ENCODE measurements around the gene VAT1L. TPM values are rescaled to one million over a fixed set of nuclear protein-coding genes. Genes with fewer than 3 reads are reported as not detected.
"Not testable (repeated sequence)": the region's sequence is repeated elsewhere in the genome, so short reads cannot be mapped to it uniquely, and the experiment has no call there.

VAT1L gene
- total RNA-seq, 1 experiment from 2014 or later: not detected

DNA sequence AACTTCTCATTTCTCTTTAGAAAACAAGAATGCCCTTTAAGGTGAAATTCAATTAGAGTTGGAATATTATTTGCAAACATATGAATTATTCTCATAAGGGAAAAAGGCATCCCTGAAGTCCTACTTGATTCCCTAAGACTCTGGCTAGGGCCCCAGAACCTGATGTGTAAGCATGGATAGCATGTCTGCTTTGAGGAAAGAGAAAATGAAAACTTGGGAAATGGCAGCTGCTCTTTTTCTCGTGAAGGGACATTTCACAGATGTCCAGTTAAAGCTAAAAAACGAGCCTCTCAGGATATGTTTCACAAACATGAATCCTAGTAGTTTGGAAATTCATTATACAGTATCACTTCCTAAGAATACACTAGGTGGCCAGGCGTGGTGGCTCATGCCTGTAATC is 121.7 kb downstream of the VAT1L start:
- DNase-seq (ENCODE audit: low read depth): no peak

DNA sequence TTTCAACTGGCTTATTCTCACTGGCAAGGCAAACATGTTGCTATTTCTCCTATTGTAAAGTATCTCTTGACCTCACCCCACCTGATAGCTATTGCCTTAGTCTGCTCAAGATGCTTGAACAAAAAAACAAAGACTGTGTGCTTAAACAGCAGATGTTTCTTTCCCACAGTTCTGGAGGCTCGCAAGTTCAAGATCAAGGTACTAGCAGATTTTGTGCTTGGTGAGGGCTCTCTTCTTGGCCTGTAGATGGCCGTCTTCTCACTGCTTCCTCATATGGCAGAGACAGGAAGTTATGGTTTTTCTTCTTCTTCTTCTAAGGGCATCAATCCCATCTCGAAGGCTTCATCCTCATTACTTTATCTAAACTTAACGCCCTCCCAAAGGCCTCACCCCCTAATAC is 124.3 kb downstream of the VAT1L start:
- DNase-seq (ENCODE audit: low read depth): no peak

DNA sequence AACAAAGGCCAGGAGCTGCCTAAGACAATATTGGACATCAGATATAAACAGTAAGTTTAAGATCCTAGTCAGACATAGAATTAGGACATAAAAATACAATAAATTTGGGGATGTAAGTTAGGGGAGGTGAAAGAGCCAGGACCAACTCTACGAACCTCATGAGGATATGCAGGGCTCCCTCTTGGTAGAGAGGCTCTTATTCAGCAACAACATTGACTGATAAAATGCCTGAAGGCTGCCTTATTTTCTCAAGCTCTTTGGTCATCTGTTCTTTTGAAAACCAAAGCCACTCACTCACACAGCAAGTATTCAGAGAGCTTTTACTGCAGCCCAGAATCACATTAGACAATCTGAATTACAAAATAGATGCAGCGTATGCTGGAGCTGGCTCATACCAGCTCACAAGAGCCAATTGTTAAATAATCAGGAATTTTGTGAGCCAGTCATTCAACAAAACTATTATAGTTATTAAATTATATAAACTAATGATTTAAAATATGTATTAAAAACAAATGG is 125.4 kb downstream of the VAT1L start:
- DNase-seq (ENCODE audit: low read depth): no peak

DNA sequence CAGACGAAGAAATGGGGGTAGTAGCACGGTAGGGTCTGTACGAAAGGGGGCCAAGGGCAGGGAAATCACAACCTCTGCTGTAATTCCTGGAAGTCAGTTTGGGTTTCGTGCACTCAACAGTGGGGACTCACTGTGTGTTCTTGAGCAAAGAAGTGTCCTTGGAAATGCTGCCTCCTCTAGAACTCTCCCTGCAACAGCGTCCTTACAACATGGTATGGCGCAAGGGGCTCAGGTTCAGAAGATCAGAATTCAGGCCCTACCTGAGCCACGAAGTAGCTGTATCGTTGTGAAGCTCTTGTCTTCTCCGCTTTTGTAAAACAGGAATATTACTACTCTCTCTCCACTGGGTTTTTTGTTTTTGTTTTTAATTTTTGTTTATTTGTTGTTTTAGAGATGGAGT is 127.7 kb downstream of the VAT1L start:
- no peak for DNase-seq (ENCODE audit: low read depth)

DNA sequence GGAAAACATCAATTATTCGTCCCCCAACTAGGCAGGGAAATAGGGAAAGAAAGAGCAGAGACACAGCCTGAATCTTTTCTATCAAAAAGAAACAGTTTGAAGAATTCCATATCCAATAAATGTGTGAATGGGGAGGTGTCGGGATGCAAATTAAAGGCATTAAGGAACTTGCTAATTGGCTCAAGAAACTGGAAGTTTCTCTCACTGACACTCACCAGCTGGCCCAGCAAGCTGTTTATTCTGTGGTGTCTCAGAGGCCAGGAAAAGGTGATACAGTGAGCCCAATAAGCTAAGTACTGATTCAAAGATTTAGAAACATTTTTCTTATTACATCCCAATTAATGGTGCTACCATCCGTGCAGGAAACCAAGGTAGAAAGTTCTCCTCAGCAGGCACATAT is 129.6 kb downstream of the VAT1L start:
- DNase-seq (ENCODE audit: low read depth): no peak

DNA sequence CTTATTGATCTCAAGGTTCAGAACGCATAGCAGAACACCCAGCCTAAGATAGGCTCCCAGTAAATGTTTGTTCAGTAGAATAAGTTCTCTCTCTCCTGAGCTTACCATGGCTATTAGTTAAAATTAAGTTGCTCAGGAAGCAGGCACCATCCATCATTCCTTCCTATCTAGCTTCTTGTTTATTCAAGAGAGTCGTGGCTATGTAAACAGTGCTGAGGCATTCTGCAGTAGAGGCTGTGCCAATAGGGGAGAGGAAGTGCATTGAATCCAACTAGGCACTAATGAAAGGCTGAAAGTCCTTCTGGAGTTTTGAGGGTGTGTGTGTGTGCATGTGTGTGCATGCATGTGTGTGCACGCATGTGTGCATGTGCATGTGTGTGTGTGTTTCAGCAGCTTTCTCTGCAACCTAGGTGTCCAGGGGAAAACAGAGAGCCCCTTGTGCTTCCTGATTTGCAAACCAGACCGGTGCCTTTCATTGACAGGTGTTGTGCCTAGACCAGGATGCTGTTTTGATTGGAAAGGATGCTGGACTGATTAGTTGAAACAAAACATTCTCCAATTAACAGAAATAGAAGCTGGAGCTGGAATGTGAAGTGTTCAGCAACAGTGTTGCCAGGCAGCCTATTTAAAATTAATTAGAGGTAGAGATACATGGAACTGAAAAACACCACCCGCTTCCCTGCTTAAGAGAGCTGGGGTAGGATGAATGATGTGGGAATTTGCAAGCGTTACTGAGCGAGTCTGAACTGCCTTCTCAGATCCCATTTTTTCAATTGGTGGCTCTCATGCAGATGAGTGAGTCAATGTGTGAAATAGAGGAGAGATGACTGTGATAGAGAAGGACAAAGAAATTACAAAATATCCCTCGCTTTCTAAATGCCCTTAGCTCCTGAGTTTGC is 130.7 kb downstream of the VAT1L start:
- no peak for DNase-seq (ENCODE audit: low read depth)

DNA sequence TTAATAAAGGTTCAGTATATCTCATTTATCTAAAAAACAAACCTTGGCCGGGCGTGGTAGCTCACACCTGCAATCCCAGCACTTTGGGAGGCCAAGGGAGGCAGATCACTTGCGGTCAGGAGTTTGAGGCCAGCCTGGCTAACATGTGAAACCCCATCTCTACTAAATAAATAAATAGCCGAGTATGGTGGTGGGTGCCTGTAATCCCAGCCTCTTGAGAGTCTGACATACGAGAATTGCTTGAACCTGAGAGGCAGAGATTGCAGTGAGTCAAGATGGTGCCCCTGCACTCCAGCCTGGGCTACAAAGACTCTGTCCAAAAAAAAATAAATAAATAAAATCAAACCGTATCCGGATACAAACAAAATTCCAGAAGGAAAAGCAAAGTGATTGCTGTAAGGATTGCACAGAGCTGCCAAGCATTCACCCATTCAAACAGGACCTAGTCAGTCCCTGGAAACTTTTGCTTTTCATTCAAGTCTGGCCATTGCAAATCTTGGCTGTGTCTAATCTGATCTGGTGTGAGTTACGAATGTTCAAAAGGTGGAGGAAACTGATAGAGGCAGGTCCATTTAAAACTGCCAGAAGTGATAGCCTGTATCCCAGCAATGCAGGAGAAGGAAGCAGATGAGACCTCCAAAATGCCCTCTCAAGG is 131.5 kb downstream of the VAT1L start:
- DNase-seq (ENCODE audit: low read depth): no peak

DNA sequence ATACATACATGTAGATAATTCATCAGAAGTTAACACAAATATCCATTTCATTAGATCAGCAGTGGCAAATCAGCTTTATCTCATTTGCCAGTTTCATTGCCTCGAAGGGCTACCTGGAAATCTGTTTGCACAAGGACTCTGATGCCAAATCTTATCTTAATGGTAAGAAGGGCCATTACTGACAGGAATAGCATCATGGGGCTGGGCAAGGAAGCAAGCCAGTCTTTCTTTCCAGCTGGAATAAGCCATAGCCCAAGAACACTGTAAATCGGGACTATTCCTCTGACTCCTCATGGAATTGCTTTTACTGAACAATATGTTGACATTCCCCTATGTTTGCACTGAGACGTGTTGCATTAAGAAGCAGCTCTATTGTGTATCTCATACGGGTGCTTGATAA is 132.6 kb downstream of the VAT1L start:
- DNase-seq (ENCODE audit: low read depth): no peak

DNA sequence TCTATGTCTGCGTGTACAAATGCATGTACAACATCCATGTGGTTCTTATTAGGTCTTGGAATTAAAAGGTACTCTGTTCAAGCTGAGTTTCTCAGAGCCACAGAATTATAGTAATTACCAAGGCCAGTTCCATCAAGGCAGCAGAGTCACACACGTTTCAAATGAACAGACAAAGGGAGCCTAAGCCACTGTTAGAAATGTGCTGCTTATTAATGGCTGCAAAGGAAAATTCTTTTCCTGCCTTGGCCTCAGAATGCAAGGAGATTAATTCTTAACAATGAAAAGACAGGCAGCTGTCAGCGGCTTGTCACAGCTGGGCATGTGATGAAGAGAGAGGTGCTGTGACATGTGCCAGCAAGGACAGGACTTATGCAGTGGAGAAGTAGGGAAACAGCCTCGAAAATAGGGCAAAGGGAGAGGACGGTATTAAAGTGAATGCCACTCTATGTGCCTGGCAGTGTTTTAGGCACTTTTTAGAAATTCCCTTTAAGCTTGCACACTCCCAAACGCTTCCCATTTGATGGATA is 133.9 kb downstream of the VAT1L start:
- no peak for DNase-seq (ENCODE audit: low read depth)

DNA sequence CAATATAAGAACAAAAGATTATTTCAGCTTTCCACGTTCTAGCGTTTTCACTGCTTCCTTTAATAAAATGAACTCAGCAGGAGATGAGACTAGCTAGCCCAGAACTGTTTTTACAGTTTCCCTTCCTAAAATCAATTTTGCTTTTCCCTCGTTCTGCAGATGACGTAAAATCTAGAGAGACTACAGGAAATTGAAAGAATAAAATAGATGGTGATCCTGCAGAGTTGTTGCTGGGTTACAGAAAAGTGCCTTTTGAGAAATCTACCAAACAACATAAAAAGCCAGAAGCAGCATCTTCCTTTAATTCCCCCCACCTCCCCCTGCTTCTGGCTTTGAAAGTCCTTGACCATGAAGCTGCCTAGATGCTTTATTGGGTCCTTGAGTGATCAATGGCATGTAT is 137.2 kb downstream of the VAT1L start:
- no peak for DNase-seq (ENCODE audit: low read depth)

DNA sequence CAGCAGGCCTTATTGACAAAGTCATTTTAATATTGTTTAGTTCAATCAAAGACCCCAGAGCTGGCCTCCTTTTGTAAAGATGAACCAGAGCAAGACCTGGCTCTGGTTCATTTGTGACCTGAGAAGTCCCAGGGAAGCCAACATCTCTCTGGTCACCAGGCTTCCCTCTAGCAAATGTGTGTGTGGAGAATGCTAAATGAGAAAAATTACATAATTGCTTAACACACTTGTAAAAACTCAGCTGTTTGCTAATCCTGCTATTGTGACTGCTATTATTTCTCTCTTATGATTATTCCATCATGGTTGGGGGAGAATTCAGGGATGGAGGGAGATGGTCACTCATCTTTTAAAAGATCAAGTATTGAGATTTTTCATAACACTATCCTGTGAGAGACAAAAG is 139.7 kb downstream of the VAT1L start:
- no peak for DNase-seq (ENCODE audit: low read depth)

DNA sequence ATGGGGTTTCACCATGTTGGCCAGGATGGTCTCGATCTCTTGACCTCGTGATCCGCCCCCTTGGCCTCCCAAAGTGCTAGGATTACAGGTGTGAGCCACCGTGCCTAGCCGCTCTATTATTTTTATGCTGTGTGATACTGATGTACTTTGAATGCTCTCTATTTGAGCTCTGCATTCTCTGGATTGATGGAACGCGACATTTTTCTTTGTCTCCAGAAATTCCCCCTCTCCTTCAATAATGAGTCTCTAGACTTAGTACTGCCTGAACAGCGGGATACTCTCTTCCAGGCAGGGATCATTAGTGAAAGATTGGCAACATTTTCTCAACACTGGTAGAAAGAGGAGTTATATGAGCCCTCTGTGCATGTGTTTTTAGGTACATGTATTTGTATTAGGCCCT is 140.6 kb downstream of the VAT1L start:
- no peak for DNase-seq (ENCODE audit: low read depth)

DNA sequence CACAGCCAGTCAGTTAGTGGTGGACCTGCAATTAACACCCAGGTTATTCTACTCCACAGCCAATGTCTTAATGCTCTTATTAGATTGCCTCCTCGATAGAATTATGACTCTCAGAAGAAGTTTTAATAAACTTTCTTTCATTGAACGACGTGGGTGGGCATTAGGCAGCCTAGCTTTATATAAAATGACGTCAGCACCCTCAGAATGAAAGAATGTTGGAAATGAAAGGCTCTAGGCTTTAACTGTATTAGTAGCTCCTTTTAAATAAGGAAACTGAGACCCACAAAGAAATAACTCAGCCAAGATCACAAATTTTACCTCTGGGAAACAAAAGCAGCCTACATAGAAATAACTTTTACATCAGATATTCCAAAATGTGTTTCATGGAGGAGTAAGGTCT is 142.7 kb downstream of the VAT1L start:
- DNase-seq (ENCODE audit: low read depth): no peak

DNA sequence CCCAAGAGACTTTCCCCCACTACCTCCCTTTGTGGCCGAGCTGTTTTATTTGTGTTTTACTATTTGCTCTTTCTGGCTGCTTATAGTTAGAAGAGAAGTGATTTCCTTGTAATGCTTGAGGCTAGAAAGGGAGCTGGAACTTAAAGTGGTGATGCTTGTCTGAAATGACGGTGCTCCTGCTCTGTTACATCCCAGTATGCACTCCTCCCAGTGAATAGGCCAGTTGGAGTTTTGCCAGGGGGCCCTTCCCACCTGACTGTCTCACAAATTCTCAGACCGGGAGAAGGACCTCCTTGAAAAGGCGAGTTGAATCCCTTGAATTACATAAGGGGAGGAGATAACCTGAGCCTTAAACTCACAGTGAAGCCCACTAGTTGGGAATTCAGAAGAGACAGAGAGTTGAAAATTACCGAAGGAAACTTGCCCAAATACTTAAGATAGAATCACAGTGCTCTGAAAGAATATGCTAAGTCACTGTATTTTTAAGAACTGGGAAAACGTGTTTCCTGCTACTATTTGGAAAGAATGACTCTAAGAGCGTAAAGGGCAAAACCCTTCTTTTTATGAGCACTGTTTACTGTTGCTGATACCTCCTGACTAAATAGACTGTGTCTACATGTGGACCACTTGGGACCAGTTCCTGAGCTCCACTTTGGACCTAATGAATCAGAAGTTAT is 149.2 kb downstream of the VAT1L start:
- DNase-seq (ENCODE audit: low read depth): no peak

DNA sequence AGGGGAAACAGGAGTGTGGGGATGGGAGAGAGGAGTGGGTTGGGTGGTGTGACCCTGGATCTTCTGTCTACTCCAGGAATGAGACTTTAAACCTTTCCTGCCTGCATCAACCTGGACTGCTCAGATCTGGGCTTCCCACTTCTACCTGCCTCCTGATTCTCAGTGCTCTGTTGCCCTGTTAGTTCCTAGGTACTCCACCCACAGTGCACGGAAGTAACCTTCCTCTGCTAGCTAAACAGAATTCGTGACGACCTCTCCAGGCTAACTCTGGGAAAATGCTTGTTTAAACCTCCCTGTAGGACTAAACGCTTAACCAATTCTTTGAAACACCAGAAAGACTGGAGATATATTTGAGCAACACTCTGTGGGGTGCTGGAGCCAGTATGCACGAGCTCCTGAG is 150.5 kb downstream of the VAT1L start:
- DNase-seq (ENCODE audit: low read depth): no peak

DNA sequence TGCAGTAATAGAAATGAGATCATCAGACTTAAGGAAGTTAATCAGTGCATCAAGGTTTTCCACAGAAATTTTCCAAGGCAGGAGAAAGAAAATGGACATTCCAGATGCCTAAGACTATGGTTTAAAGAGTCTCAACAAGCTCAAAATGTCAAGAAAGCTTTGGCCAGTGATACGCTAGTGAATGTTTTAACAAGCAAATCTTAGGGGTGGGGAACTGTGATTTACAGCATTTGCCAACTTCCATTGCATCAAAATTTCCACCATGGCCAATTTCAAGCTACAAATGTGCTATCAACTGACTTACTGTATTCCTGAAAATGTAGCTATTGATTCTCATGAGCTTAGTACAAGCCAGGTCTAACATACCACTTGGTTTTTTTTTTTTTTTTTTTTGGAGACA is 151.6 kb downstream of the VAT1L start:
- no peak for DNase-seq (ENCODE audit: low read depth)

DNA sequence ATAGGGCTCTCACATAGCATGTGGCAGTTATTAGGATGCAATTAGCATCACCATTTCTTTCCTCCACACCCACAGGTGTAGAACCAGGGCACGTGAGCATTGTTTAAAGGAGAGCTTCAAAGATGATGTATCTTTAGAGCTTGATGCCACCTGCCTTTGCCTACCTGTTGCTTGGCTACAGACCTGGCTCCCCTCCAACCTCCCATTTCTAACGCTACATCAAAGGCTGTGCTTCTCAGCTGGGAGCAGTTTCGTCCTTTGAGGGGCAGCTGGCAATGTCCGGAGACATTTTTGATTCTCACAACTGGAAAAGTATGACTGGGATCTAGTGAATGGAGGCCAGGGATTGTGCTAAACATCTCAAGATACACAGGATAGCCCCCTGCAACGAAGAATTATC is 155.4 kb downstream of the VAT1L start:
- DNase-seq (ENCODE audit: low read depth): no peak

DNA sequence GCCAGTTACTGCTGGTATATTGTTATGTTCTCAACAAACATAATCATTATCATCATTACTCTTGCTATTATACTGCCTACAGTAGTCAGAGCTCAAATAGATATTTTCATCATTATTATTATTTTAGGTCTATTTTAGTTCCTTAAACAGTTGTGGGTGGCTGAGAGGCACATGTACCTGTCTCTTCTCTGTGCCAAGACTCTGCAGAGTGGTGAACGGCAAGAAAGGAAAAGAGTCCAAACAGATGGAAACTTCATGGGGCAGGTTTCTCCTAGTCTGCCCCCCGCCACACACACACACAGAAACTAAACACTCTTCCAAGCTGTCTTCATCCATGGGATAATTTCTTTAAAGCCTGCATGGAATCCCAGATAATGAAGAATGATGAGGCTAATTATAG is 156.3 kb downstream of the VAT1L start:
- no peak for DNase-seq (ENCODE audit: low read depth)

DNA sequence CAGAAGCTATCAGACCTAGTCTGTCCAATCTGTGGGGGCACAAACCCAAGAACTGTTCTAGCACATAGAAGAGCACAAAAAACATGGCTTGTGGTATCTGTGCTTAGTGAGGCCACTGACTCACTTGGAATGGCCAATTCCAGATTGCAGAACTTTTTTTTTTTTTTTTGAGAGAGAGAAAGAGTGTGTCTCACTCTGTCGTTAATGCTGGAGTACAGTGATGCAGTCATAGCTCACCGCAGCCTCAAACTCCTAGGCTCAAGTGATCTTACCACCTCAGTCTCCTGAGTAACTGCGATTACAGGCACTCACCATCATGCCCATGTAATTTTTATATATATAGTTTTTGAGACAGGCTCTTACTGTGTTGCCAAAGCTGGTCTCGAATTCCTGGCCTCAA is 156.8 kb downstream of the VAT1L start:
- DNase-seq (ENCODE audit: low read depth): no peak

DNA sequence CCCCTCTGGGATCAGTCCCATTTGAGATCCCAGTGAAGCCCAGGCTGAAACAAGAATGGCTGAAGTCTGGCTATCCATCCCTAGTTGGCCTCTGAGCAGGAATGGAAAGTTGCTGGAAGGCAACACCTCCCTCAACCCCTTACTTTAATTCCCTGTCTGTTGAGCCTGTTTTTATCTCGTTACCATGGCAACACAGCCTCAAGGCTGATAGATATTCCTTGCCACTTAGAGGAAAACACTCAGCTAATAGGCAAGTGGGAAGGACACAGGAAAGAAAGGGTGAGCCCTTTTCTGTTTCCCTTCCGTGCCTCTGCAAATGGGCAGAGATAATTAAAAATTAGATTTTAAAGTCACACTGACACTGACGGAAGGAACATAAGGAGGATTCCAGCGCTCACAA is 158.5 kb downstream of the VAT1L start:
- no peak for DNase-seq (ENCODE audit: low read depth)

DNA sequence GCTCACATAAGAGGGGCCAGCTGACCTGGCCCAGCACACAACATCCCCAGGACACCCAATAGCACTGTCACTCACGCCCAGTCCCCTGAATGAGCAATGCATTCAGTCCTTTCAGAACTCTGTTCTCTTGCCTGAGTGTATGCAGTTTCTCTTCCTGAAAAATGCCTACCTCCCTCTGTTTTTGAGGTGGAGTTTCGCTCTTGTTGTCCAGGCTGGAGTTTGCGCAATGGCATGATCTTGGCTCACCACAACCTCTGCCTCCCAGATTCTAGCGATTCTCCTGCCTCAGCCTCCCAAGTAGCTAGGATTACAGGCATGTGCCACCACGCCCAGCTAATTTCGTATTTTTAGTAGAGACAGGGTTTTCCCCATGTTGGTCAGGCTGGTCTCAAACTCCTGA is 159.2 kb downstream of the VAT1L start:
- DNase-seq (ENCODE audit: low read depth): not testable (repeated sequence)

DNA sequence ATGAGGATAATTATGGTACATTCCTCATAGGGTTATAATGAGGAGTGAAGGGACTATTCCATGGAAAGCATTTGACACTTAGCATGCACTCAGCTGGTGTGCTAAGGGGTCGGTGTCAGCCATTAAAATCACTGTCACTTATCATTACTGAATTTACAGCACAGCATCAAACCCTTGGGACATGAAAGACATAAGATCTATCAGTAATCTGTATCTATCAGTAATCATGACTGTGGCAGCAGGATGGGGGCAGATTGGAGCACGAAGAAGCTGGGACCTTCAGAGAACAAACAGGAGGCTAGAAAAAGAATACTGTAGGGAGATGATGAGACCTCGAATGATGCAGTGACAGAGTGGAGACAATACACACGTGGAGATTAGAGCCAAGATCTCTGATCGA is 160.5 kb downstream of the VAT1L start:
- DNase-seq (ENCODE audit: low read depth): no peak
